ENCODE measurements around the gene TM7SF3.
"Not testable (repeated sequence)": the region's sequence is repeated elsewhere in the genome, so short reads cannot be mapped to it uniquely, and the experiment has no call there.

The TM7SF3 gene

GRCh38 chr12:26976687-26977086 lies 37.5 kb downstream of the TM7SF3 start:
- DNase-seq, result peak; percentile 35 to 54 (median 44)

- peak in 1 of 3 donors; percentile 7 for DNase-seq
These were observed 42.2 kb downstream of the TM7SF3 start for GRCh38 chr12:26971963-26972362.

- no peak for DNase-seq
These were observed 44.0 kb downstream of the TM7SF3 start for GRCh38 chr12:26970136-26970535.

- DNase-seq, result no peak
These were observed 47.3 kb downstream of the TM7SF3 start for GRCh38 chr12:26966842-26967241.

- no peak for DNase-seq
These were observed 50.8 kb downstream of the TM7SF3 start for GRCh38 chr12:26963413-26963812.

- no peak for DNase-seq
These were observed 52.4 kb downstream of the TM7SF3 start for GRCh38 chr12:26961803-26962202.

GRCh38 chr12:26961391-26961790 lies 52.8 kb downstream of the TM7SF3 start:
- DNase-seq, result not testable (repeated sequence)

- peak; percentile 35 to 52 (median 38) for DNase-seq
These were observed 60.2 kb downstream of the TM7SF3 start for GRCh38 chr12:26954027-26954426.

- peak; percentile 83 to 95 (median 91) for DNase-seq
These were observed 60.7 kb downstream of the TM7SF3 start for GRCh38 chr12:26953447-26953846.

GRCh38 chr12:26948309-26948708 lies 65.9 kb downstream of the TM7SF3 start:
- peak; percentile 26 to 68 (median 44) for DNase-seq

- no peak for DNase-seq
These were observed 73.0 kb downstream of the TM7SF3 start for GRCh38 chr12:26941215-26941594.

- peak; percentile 50 to 58 (median 57) for DNase-seq
These were observed 73.5 kb downstream of the TM7SF3 start for GRCh38 chr12:26940516-26941214.

GRCh38 chr12:26939953-26940352 lies 74.2 kb downstream of the TM7SF3 start:
- DNase-seq, result peak in 1 of 3 donors; percentile 19

GRCh38 chr12:26939192-26939832 lies 74.9 kb downstream of the TM7SF3 start:
- peak in 2 of 3 donors; percentile 16 to 24 for DNase-seq

- peak; percentile 34 to 70 (median 42) for DNase-seq
These were observed 75.5 kb downstream of the TM7SF3 start for GRCh38 chr12:26938701-26939062.

- peak; percentile 99 to 100 (median 99) for DNase-seq
These were observed 76.1 kb downstream of the TM7SF3 start, which contains the start of the genes FGFR1OP2 and INTS13 for GRCh38 chr12:26937863-26938700. TSS of gene FGFR1OP2 (plus strand) at chr12:26938470. CDS start at chr12:26954159, 15,689 bp downstream. TSS of gene INTS13 (minus strand) at chr12:26937981. CDS start at chr12:26936803, 1,178 bp downstream.

GRCh38 chr12:26937443-26937862 lies 76.7 kb downstream of the TM7SF3 start:
- DNase-seq, result no peak

- DNase-seq, result peak; percentile 35 to 48 (median 42)
These were observed 77.4 kb downstream of the TM7SF3 start for GRCh38 chr12:26936559-26937442.

GRCh38 chr12:26935636-26936378 lies 78.4 kb downstream of the TM7SF3 start:
- DNase-seq, result peak in 1 of 3 donors; percentile 50

GRCh38 chr12:26929590-26929989 lies 84.6 kb downstream of the TM7SF3 start:
- no peak for DNase-seq

- DNase-seq, result no peak
These were observed 85.5 kb downstream of the TM7SF3 start for GRCh38 chr12:26928661-26929060.

Measured in suppressor macrophage treated with lipopolysaccharide for 1 hour (primary cell).